CD4-positive, alpha-beta T cell (primary cell): Measurements from ENCODE around the gene AKAP12. TPM values are rescaled to one million over a fixed set of nuclear protein-coding genes. Genes with fewer than 3 reads are reported as not detected.

Source experiments
- ATAC-seq: fragments of 200-7000 bp; cut with Tn5 transposase; one replicate; pipeline ENCODE4 v1.10.0; 2022; ENCODE audit warnings: mild to moderate bottlenecking; ENCODE audit not compliant: poor library complexity
- CTCF ChIA-PET: fragments of 350-600 bp; sonication (Branson Sonifier 250); formaldehyde crosslinking; loops from one replicate; lab custom pipeline; 2021; ENCODE audit warnings: antibody characterized with exemption, inconsistent platforms; lab: Charles Lee
- POLR2A ChIA-PET: fragments of 350-600 bp; sonication (Branson Sonifier 250); formaldehyde crosslinking; loops from one replicate; lab custom pipeline; 2021; ENCODE audit warnings: antibody characterized with exemption, inconsistent platforms; lab: Charles Lee
- DNase-seq, 14 experiments: peaks; one replicate each; pipeline ENCODE4 v3.0.0-alpha.2; 2013 to 2020; ENCODE audit warnings: mixed read lengths in 2 of 14
- H3K27ac ChIP-seq, 2 donors: one replicate each; pipeline versions ENCODE4 v1.5.1 to v1.7.0; 2013; ENCODE audit warnings: low read length in 2 of 2, low read depth in 1 of 2, mild to moderate bottlenecking in 1 of 2
- H3K27me3 ChIP-seq, 2 experiments: 1 replicate in 1 of 2; 2 replicates in 1 of 2; pipeline versions ENCODE4 v1.6.1 to v1.7.0; 2013; ENCODE audit warnings: low read length in 2 of 2, control low read depth in 1 of 2, mild to moderate bottlenecking in 1 of 2, moderate library complexity in 1 of 2; ENCODE audit not compliant: insufficient read depth in 2 of 2, control insufficient read depth in 1 of 2
- H3K36me3 ChIP-seq: one replicate; pipeline ENCODE4 v1.6.1; 2013; ENCODE audit warnings: low read length, control low read depth; ENCODE audit not compliant: insufficient read depth
- H3K4me1 ChIP-seq: one replicate; pipeline ENCODE4 v1.6.1; 2013; ENCODE audit warnings: low read length, control low read depth; ENCODE audit not compliant: insufficient read depth
- H3K4me3 ChIP-seq: one replicate; pipeline ENCODE4 v1.5.1; 2013; ENCODE audit warnings: mild to moderate bottlenecking, low read length, moderate library complexity
- H3K9me3 ChIP-seq, 2 experiments: 1 replicate in 1 of 2; 2 replicates in 1 of 2; pipeline versions ENCODE4 v1.6.1 to v1.7.0; 2013; ENCODE audit warnings: low read length in 2 of 2, mild to moderate bottlenecking in 2 of 2, control low read depth in 1 of 2, moderate library complexity in 1 of 2; ENCODE audit not compliant: control insufficient read depth in 1 of 2, insufficient read depth in 1 of 2
- H3K27ac Mint-ChIP-seq: one replicate; pipeline ENCODE4 v1.8.0; 2020; ENCODE audit warnings: mixed read lengths
- H3K27me3 Mint-ChIP-seq: one replicate; pipeline ENCODE4 v1.8.0; 2021; ENCODE audit warnings: mixed read lengths
- H3K36me3 Mint-ChIP-seq: one replicate; pipeline ENCODE4 v1.8.0; 2021; ENCODE audit warnings: low read depth, mixed read lengths
- H3K4me1 Mint-ChIP-seq: one replicate; pipeline ENCODE4 v1.8.0; 2021; ENCODE audit warnings: low read depth, mixed read lengths
- H3K4me3 Mint-ChIP-seq: one replicate; pipeline ENCODE4 v1.8.0; 2020; ENCODE audit warnings: mild to moderate bottlenecking, mixed read lengths
- H3K9me3 Mint-ChIP-seq: one replicate; pipeline ENCODE4 v1.8.0; 2020; ENCODE audit warnings: mixed read lengths
- CTCF ChIP-seq: fragments of 200-600 bp; IDR thresholded peaks from one replicate; pipeline ENCODE4 v1.8.0; 2022; ENCODE audit warnings: antibody characterized with exemption, mild to moderate bottlenecking
- intact Hi-C, 2 experiments: fragments of 100-400 bp; cut with DNase I in 1 of 2; cut with micrococcal nuclease in 1 of 2; formaldehyde crosslinking; loops; one replicate each; pipeline versions ENCODE4 v1.15.1 to v1.9.0; 2023 to 2025; cut with DNase I, micrococcal nuclease
- total RNA-seq, 174 experiments: library from RNA in 2 of 174; stranded (reverse) in 2 of 174; gene quantifications; one replicate each; pipeline ENCODE4 v1.2.3 and lab custom pipeline; 2021 to 2026

The AKAP12 gene
- total RNA-seq, 2 experiments from 2014 or later = 0.03 to 0.05 TPM

- Mint-ChIP-seq H3K27me3 (peaks cover under 1% of the 10 kb centered on the region), H3K27ac (no peak overlapping the region), H3K36me3 (no peaks in the 10 kb centered on the region), H3K4me1 (no peaks in the 10 kb centered on the region), H3K4me3 (no peak overlapping the region), H3K9me3 (no peaks in the 10 kb centered on the region)
- Histone ChIP-seq H3K4me1 (no peaks in the 10 kb centered on the region), H3K4me3 (no peak overlapping the region), H3K36me3 (no peaks in the 10 kb centered on the region), H3K27me3 (no peaks in the 10 kb centered on the region), H3K27ac (no peak overlapping the region), H3K9me3 (no peaks in the 10 kb centered on the region)
- ATAC-seq (no peak), DNase-seq (no peak)
- CTCF ChIA-PET = no interaction called here
- intact Hi-C loops = no loop called here
- POLR2A ChIA-PET = no interaction called here
- no peak for TF ChIP-seq CTCF
These were observed 20.6 kb upstream of the AKAP12 start for GRCh38 chr6:151219192-151219591.

GRCh38 chr6:151224076-151224475, 15.7 kb upstream of the AKAP12 start:
- H3K4me3 ChIP-seq = no peak overlapping the region
- Mint-ChIP-seq H3K9me3 (no peaks in the 10 kb centered on the region), H3K36me3 (no peaks in the 10 kb centered on the region), H3K27ac (no peak overlapping the region), H3K4me3 (no peak overlapping the region), H3K4me1 (no peaks in the 10 kb centered on the region), H3K27me3 (peaks cover 10% of the 10 kb centered on the region)
- H3K4me1 ChIP-seq = no peaks in the 10 kb centered on the region
- ATAC-seq = no peak
- ChIA-PET POLR2A (no interaction called here), CTCF (no interaction called here)
- TF ChIP-seq CTCF = no peak
- no peaks in the 10 kb centered on the region for H3K9me3 ChIP-seq
- H3K27me3 ChIP-seq = no peaks in the 10 kb centered on the region
- no peak overlapping the region for H3K27ac ChIP-seq
- DNase-seq = no peak
- intact Hi-C loops = no loop called here
- H3K36me3 ChIP-seq = no peaks in the 10 kb centered on the region

- CTCF ChIA-PET = no interaction called here
- H3K36me3 Mint-ChIP-seq = no peaks in the 10 kb centered on the region
- Histone ChIP-seq H3K4me3 (no peak overlapping the region), H3K36me3 (no peaks in the 10 kb centered on the region), H3K27me3 (no peaks in the 10 kb centered on the region), H3K9me3 (no peaks in the 10 kb centered on the region), H3K27ac (no peak overlapping the region), H3K4me1 (no peaks in the 10 kb centered on the region)
- H3K4me3 Mint-ChIP-seq = no peak overlapping the region
- H3K9me3 Mint-ChIP-seq = no peaks in the 10 kb centered on the region
- no peak overlapping the region for H3K27ac Mint-ChIP-seq
- no peaks in the 10 kb centered on the region for H3K4me1 Mint-ChIP-seq
- no peak for TF ChIP-seq CTCF
- POLR2A ChIA-PET = no interaction called here
- DNase-seq = no peak
- ATAC-seq = no peak
- intact Hi-C loops = no loop called here
- H3K27me3 Mint-ChIP-seq = peaks cover 13% of the 10 kb centered on the region
These were observed 13.8 kb upstream of the AKAP12 start for GRCh38 chr6:151225919-151226318.
